ENCODE results near the gene DYNC1H1. TPM values are rescaled to one million over a fixed set of nuclear protein-coding genes. Genes with fewer than 3 reads are reported as not detected.

The DYNC1H1 gene
- total and polyA plus RNA-seq, 10 donors: 65.9 to 446 (median 351) TPM

DNA sequence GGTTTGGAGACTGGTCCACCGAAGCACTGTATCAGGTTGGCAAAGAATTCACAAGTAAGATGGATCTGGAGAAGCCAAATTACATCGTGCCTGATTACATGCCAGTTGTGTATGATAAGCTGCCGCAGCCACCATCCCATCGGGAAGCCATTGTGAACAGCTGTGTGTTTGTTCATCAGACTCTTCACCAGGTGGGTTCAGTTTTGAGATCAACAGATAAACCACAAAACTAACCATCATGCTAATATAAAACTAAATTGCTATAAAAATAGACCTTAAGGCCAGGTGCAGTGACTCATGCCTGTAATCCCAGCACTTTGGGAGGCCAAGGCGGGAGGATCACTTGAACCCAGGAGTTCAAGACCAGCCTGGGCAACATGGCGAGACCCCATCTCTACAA, 63.6 kb downstream of the DYNC1H1 start:
- no peak overlapping the region for H3K4me3 ChIP-seq
- DNase-seq: no peak
- TF ChIP-seq, protein P1, sequence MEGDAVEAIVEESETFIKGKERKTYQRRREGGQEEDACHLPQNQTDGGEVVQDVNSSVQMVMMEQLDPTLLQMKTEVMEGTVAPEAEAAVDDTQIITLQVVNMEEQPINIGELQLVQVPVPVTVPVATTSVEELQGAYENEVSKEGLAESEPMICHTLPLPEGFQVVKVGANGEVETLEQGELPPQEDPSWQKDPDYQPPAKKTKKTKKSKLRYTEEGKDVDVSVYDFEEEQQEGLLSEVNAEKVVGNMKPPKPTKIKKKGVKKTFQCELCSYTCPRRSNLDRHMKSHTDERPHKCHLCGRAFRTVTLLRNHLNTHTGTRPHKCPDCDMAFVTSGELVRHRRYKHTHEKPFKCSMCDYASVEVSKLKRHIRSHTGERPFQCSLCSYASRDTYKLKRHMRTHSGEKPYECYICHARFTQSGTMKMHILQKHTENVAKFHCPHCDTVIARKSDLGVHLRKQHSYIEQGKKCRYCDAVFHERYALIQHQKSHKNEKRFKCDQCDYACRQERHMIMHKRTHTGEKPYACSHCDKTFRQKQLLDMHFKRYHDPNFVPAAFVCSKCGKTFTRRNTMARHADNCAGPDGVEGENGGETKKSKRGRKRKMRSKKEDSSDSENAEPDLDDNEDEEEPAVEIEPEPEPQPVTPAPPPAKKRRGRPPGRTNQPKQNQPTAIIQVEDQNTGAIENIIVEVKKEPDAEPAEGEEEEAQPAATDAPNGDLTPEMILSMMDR (IDR thresholded peaks at IDR 0.05 in 8 of 11, conservative IDR thresholded peaks at IDR 0.05 in 3 of 11): no peak
- no peak for TF ChIP-seq POLR2A (IDR thresholded peaks at IDR 0.05)
- TF ChIP-seq POLR2AphosphoS5 (IDR thresholded peaks at IDR 0.05): no peak
- no peak overlapping the region for H3K27ac ChIP-seq
- peaks cover 9 to 100% (median 100%) of the 10 kb centered on the region in 6 donors for H3K36me3 ChIP-seq
- intact Hi-C loops (cut with DNase I; ENCODE audit: low total_unique reads): no loop called here
- no peaks in the 10 kb centered on the region for H3K27me3 ChIP-seq (replicated peaks in 1 of 7)
- no peaks in the 10 kb centered on the region for H3K4me1 ChIP-seq
- 92 to 95% (median 93%) methylated on average over 6 of the region's 6 CpGs for WGBS, 5 donors
- no peaks in the 10 kb centered on the region for H3K9me3 ChIP-seq

DNA sequence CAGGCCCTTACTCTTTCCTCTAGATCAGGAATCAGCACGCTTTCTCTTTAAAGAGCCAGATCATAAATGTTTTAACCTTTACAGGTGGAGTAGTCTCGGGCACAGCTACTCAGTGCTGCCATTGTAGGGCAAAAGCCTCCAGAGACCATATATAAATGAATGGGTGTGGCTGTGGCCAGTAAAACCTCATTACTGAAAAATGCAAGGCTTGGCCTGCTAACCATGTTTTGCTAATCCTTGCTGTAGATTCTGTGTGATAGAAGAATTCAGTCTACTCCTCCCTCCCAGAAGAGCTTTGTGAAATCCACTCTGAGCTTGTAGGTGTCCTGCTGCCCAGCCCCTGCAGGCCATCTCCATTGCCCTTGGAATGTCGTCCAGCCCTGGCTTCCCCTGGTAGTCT, 64.4 kb downstream of the DYNC1H1 start:
- Histone ChIP-seq H3K36me3 (peaks cover 13 to 100% (median 100%) of the 10 kb centered on the region in 6 donors), H3K4me3 (no peak overlapping the region), H3K27me3 (replicated peaks in 1 of 7) (no peaks in the 10 kb centered on the region), H3K4me1 (no peaks in the 10 kb centered on the region), H3K27ac (no peak overlapping the region), H3K9me3 (no peaks in the 10 kb centered on the region)
- DNase-seq: no peak
- no peak for TF ChIP-seq POLR2A (IDR thresholded peaks at IDR 0.05)
- TF ChIP-seq POLR2AphosphoS5 (IDR thresholded peaks at IDR 0.05): no peak
- TF ChIP-seq, protein P1 (IDR thresholded peaks at IDR 0.05 in 8 of 11, conservative IDR thresholded peaks at IDR 0.05 in 3 of 11): no peak
- WGBS, 5 donors: 86 to 95% (median 94%) methylated on average over 3 of the region's 3 CpGs
- intact Hi-C loops (cut with DNase I; ENCODE audit: low total_unique reads): no loop called here

DNA sequence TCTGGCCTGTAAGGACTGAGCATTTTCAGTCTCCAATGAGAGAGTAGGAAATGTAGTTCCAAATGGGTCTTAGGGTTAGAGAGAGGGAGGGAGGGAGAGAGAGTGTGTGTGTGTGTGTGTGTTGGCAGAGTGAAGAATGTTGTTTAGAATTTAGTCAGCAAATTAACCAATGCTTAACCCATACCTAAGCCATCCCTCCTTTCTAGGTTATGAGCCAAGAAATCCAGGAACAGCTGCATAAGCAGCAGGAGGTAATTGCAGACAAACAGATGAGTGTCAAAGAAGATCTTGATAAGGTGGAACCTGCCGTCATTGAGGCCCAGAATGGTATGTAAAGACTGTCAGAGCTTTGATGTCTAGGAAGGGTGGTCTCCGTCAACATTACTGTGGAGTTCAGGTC, 65.6 kb downstream of the DYNC1H1 start:
- WGBS, 5 donors: 85 to 98% (median 92%) methylated on average over 2 of the region's 2 CpGs
- intact Hi-C loops (cut with DNase I; ENCODE audit: low total_unique reads): no loop called here
- Histone ChIP-seq H3K4me1 (no peaks in the 10 kb centered on the region), H3K27me3 (replicated peaks in 1 of 7) (no peaks in the 10 kb centered on the region), H3K36me3 (peaks cover 20 to 100% (median 100%) of the 10 kb centered on the region in 6 donors), H3K9me3 (no peaks in the 10 kb centered on the region), H3K27ac (no peak overlapping the region), H3K4me3 (no peak overlapping the region)
- no peak for DNase-seq
- TF ChIP-seq POLR2A (IDR thresholded peaks at IDR 0.05): no peak
- TF ChIP-seq, protein P1 (IDR thresholded peaks at IDR 0.05 in 8 of 11, conservative IDR thresholded peaks at IDR 0.05 in 3 of 11): no peak
- no peak for TF ChIP-seq POLR2AphosphoS5 (IDR thresholded peaks at IDR 0.05)

DNA sequence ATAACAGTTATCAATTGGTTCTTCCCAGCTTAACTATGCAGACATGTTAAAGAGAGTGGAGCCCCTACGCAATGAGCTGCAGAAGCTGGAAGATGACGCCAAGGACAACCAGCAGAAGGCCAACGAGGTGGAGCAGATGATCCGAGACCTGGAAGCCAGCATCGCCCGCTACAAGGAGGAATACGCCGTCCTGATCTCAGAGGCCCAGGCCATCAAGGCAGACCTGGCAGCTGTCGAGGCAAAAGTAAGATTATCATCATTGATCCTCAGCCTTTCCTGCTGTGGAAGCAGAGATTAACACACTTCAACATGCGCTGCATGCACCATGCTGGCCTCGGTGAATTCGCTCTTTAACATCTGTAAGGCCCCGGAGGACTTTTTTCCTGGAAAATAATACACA, 68.9 kb downstream of the DYNC1H1 start:
- intact Hi-C loops (cut with DNase I; ENCODE audit: low total_unique reads): no loop called here
- 95 to 98% (median 97%) methylated on average over 13 of the region's 13 CpGs for WGBS, 5 donors
- H3K27me3 ChIP-seq (replicated peaks in 1 of 7): no peaks in the 10 kb centered on the region
- no peak overlapping the region for H3K27ac ChIP-seq
- H3K36me3 ChIP-seq: peaks cover 20 to 100% (median 100%) of the 10 kb centered on the region in 6 donors
- TF ChIP-seq, protein P1 (IDR thresholded peaks at IDR 0.05 in 8 of 11, conservative IDR thresholded peaks at IDR 0.05 in 3 of 11): no peak
- TF ChIP-seq POLR2A (IDR thresholded peaks at IDR 0.05) (no peak), POLR2AphosphoS5 (IDR thresholded peaks at IDR 0.05) (no peak)
- H3K4me1 ChIP-seq: no peaks in the 10 kb centered on the region
- H3K4me3 ChIP-seq: no peak overlapping the region
- no peak for DNase-seq
- H3K9me3 ChIP-seq: no peaks in the 10 kb centered on the region

Measured in spleen (tissue), 11 donors.